ENCODE data around the gene USE1.

DNA sequence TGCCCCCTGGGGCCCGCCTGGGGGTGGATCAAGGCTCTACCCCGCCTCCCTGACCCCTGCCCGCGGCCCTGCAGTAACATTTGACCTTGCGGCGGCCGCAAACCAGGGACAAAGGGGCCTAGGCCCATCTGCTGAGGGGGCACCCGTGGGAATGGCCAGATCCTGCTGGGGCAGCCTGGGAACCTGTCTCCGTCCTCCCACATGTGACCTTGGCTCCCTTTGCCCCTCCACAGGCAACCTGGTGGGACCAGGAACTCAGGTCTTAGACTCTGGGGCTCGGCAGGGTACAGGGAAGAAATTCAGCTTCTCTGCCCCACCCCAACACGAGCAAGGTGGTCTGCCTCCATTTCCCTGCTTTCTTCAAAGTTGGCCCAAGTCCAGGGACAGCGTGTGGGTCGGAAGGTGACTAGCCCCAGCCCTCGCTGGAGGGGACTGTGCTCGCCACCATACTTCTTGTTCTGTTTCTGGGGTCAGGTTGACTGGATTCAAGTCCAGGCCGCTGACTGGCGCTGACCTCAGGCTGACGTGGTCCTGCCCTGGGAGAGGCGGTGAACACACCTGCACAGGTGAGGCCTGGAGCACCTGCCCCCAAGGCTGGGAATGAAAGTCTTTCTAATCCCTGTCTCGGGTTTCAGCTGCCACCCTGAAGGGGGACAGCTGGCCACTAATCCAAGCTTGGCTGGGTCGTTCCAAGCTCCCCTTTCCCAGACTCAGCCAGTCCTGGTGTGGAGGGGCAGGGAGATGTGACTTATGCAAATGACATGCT, 33.0 kb downstream of the USE1 start:
- no peak for TF ChIP-seq POLR2A (IDR thresholded peaks at IDR 0.05; ENCODE audit: extremely low read depth, insufficient read length)
- TF ChIP-seq, protein P1, sequence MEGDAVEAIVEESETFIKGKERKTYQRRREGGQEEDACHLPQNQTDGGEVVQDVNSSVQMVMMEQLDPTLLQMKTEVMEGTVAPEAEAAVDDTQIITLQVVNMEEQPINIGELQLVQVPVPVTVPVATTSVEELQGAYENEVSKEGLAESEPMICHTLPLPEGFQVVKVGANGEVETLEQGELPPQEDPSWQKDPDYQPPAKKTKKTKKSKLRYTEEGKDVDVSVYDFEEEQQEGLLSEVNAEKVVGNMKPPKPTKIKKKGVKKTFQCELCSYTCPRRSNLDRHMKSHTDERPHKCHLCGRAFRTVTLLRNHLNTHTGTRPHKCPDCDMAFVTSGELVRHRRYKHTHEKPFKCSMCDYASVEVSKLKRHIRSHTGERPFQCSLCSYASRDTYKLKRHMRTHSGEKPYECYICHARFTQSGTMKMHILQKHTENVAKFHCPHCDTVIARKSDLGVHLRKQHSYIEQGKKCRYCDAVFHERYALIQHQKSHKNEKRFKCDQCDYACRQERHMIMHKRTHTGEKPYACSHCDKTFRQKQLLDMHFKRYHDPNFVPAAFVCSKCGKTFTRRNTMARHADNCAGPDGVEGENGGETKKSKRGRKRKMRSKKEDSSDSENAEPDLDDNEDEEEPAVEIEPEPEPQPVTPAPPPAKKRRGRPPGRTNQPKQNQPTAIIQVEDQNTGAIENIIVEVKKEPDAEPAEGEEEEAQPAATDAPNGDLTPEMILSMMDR (IDR thresholded peaks at IDR 0.05; ENCODE audit: low read depth, low read length), result no peak
- TF ChIP-seq, protein P2, sequence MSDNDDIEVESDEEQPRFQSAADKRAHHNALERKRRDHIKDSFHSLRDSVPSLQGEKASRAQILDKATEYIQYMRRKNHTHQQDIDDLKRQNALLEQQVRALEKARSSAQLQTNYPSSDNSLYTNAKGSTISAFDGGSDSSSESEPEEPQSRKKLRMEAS (IDR thresholded peaks at IDR 0.05; ENCODE audit: low read depth, low read length), result no peak

Measured in NB4 (cell line).